ENCODE data around the gene ELAVL2.
"Not testable (repeated sequence)": the region's sequence is repeated elsewhere in the genome, so short reads cannot be mapped to it uniquely, and the experiment has no call there.

ELAVL2 gene

GRCh38 chr9:23723048-23723447 is 103.0 kb downstream of the ELAVL2 start:
- DNase-seq (ENCODE audit: low spot score), result not testable (repeated sequence)

DNA sequence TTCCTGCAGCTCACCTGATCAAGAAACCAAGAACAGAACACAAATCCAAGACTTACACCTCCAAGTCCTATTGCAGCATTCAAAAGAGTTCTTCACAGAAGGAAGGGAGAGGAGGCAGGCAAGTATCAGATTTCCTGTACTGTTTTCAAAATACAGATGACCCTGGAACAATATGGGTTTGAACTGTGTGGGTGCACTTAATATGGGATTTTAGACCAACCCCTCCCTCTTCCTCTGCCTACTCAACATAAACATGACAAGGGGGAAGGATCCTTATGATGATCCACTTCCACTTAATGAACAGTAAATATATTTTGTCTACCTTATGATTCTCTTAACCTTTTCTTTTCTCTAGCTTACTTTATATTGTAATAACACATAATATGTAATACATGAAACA is 104.6 kb downstream of the ELAVL2 start:
- DNase-seq (ENCODE audit: low spot score), result no peak

GRCh38 chr9:23717505-23717904 is 108.5 kb downstream of the ELAVL2 start:
- DNase-seq (ENCODE audit: low spot score), result no peak

DNA sequence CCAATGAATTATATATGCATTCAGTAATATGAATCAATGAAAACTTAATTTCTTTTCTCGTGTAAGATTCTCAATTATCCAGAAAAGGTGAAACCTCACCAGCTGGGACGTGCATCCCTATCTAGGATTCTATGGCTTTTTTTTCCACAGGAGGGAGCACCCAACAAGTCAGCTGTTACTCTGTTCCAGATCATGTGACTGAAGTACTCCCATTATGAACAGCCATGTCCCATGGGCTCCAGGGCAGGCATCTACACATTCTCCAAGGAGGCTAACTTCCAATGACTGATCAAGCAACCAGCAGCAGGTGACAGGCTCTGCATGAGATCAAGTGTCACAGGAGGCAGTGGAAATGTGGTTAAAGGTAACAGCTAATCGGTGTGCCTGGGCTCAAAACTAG is 118.8 kb downstream of the ELAVL2 start:
- DNase-seq (ENCODE audit: low spot score), result no peak

DNA sequence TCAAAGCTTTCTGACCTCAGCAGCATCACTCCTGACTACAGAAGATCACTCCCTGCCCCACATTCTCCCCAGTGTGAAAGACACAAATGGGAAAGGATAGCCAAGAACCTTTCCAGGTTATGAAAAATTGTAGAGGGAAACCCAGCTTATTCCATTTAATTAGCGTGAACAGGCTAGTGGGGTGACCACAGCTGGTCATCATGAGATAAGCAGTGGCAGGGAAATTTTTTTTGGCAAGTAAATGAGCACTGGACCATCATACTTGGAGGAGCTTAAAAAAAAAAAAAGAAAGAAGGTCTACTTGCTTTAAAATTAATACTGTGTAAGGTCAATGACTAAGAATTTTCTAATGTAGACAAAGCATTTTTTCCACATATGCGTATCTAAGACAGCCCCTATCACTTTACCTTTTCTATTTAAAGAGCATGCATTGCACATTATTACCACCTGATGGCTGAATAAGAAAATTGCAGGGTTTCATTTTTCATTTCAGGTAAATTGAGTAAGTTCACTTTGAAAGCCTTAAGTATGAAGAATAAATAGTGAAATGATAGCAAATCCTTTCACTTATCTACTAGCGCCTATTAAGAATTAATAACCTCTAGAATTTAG is 123.6 kb downstream of the ELAVL2 start:
- no peak for DNase-seq (ENCODE audit: low spot score)

GRCh38 chr9:23701291-23701690 is 124.7 kb downstream of the ELAVL2 start:
- DNase-seq (ENCODE audit: low spot score), result no peak

GRCh38 chr9:23700359-23700758 is 125.7 kb downstream of the ELAVL2 start:
- no peak for DNase-seq (ENCODE audit: low spot score)

- DNase-seq (ENCODE audit: low spot score), result no peak
Observed at GRCh38 chr9:23698161-23698560, 127.9 kb downstream of the ELAVL2 start.

GRCh38 chr9:23695572-23695971 is 130.5 kb downstream of the ELAVL2 start:
- no peak for DNase-seq (ENCODE audit: low spot score)

DNA sequence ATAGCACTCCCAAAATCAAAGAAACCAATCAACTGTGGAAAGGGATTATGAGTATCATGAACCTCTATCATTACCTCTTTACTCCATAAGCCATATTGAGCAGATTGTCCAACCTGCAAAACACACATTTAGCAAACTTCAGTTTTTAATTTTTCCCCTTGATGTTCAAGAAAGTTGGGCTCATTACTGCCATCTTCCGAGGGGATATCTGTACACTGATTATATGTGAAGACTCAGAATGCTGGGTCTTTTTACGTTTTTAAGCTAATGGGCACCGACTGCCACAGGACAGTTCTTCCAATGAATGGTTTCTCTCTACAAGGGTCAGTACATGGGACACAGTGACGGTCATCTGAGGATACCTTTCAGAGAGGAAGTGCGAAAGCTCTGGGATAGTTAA is 132.7 kb downstream of the ELAVL2 start:
- DNase-seq (ENCODE audit: low spot score), result no peak

GRCh38 chr9:23686896-23687295 is 139.1 kb downstream of the ELAVL2 start:
- no peak for DNase-seq (ENCODE audit: low spot score)

GRCh38 chr9:23686257-23686656 is 139.8 kb downstream of the ELAVL2 start:
- DNase-seq (ENCODE audit: low spot score), result no peak

DNA sequence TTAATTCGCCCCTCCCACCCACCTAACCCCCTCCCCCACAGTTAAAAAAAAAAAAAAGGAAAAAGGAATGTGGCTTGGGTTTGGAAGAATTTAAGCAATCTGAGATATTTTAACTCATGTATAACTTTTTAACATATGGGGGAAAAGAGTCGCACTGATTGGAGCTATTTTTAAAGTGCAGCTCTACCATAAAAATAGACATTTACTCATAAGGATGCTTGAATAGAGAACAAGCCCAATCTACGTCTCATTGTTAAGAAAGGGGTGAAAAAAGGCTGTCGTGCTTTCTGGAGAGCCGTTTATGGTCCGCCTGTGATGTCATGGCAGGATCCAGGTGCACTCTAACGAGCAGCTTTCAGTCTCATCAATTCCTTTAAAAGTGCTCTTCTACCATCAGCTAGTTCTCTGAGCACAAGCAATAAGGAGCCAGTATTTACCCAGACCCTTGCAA is 142.4 kb downstream of the ELAVL2 start:
- DNase-seq (ENCODE audit: low spot score), result no peak

- no peak for DNase-seq (ENCODE audit: low spot score)
Observed at GRCh38 chr9:23682891-23683431, 143.1 kb downstream of the ELAVL2 start.

DNA sequence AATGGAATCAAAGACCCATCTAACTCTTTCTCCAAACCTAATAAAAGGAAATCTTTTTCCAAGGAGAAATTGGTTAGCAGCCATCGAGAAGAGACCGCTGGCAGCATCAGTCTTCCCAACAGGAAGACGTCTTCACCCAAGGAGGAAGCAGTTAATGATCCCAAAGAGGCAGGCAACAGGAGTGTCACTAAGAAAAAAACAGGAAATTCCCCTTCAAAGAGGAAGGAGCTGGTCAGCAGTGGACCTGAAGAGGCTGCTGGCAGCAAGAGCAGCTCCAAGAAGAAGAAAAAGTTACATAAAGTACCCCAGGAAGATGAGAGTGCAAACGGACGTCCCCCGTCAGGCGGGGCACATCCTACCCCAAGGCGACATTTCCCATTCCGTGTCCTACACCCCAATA is 143.7 kb downstream of the ELAVL2 start:
- DNase-seq (ENCODE audit: low spot score), result no peak

GRCh38 chr9:23677446-23677845 is 148.6 kb downstream of the ELAVL2 start:
- no peak for DNase-seq (ENCODE audit: low spot score)

DNA sequence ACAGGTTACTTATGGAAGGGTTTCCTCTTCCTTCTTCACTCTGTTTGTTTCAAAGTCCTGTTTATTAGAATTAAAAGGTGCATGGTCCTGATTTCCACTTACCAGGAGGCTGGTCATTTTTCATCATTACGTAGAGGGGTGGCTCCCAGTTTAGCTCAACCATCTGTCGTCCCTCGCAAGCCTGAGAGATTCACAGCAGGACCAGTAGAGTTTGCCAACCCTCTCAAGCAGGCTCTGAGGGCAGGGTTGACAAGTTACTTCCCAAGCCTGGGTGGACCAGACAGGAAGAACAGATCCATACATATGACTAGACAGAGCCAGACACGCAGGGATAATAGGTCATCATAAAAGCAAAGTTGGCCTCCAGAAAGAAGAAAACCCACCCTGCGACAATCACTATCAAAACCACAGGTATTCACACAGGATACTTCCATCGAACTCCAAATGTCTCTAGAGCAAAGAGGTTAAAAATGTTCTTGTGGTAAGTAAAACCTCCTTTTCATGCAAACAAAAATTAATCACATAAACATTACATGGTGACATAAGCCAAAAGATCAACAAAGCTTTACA is 151.9 kb downstream of the ELAVL2 start:
- no peak for DNase-seq (ENCODE audit: low spot score)

- DNase-seq (ENCODE audit: low spot score), result no peak
Observed at GRCh38 chr9:23672151-23672550, 153.9 kb downstream of the ELAVL2 start.

GRCh38 chr9:23669776-23670175 is 156.3 kb downstream of the ELAVL2 start:
- no peak for DNase-seq (ENCODE audit: low spot score)

- DNase-seq (ENCODE audit: low spot score), result no peak
Observed at GRCh38 chr9:23665635-23666034, 160.4 kb downstream of the ELAVL2 start.

GRCh38 chr9:23665051-23665450 is 161.0 kb downstream of the ELAVL2 start:
- DNase-seq (ENCODE audit: low spot score), result no peak

DNA sequence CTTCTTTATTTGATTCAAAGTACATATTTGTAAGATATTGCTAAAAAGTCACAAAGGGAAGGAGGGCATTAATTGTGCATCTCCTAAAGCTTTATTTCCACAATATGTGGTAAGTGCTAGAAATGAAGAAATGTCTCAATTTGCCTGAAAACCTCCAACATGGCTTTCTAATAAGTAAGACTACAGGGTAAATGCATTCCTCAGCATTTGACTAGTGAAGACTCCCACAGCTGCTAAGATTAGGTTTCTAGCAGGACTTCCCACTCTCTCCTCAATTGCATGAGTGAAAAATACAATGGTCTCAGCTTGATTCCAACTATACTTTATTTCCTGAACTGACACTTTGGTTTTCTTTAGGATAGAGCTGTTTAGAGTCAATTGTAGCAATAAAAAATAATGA is 162.1 kb downstream of the ELAVL2 start:
- DNase-seq (ENCODE audit: low spot score), result no peak

DNA sequence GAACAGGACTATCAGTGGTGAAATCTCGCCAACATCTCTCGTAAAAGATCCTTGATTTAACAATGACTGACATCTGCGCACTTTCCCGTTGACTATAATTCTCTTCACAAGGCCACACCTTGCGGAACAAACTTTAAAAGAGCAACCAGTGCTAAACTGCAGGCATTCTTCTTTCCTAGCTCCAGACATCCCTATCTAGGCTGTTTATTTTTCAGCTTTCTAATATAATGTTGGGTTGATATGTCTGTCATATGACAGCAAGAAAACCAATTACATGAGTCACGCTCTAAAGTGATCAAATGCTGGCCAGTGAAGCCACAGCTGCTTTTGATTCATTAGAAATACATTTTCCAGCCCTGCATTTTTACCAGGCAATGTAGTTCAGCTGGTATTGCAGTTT is 162.5 kb downstream of the ELAVL2 start:
- no peak for DNase-seq (ENCODE audit: low spot score)

- DNase-seq (ENCODE audit: low spot score), result no peak
Observed at GRCh38 chr9:23663125-23663524, 162.9 kb downstream of the ELAVL2 start.

Measured in HuH-7 (cell line).